H7 (cell line): Measurements from ENCODE around the gene GTF2IRD1. TPM values are rescaled to one million over a fixed set of nuclear protein-coding genes. Genes with fewer than 3 reads are reported as not detected.

ENCODE experiments used
- DNase-seq: peaks from one replicate; pipeline ENCODE4 v3.0.0; 2012
- H3K27me3 ChIP-seq: 2 replicates; pipeline ENCODE4 v1.6.0; 2011; ENCODE audit warnings: mild to moderate bottlenecking, low read length; ENCODE audit not compliant: control insufficient read depth, insufficient read depth
- H3K36me3 ChIP-seq: replicated peaks from 2 replicates; pipeline ENCODE4 v1.5.1; 2011; ENCODE audit warnings: low read length; ENCODE audit not compliant: control insufficient read depth, insufficient read depth
- H3K4me3 ChIP-seq: 2 replicates; pipeline ENCODE4 v1.5.1; 2011; ENCODE audit warnings: low read depth, mild to moderate bottlenecking, control low read depth, low read length, moderate library complexity; ENCODE audit not compliant: insufficient read depth
- total RNA-seq: library from RNA; depleted of rRNA; stranded (reverse); fragments of >200 nt; shearing (Covaris generic); gene quantifications from 2 replicates; pipeline ENCODE4 v1.2.3, GENCODE V29; 2014

Gene GTF2IRD1
- total RNA-seq, 1 experiment from 2014 or later, result 19.6 TPM

DNA sequence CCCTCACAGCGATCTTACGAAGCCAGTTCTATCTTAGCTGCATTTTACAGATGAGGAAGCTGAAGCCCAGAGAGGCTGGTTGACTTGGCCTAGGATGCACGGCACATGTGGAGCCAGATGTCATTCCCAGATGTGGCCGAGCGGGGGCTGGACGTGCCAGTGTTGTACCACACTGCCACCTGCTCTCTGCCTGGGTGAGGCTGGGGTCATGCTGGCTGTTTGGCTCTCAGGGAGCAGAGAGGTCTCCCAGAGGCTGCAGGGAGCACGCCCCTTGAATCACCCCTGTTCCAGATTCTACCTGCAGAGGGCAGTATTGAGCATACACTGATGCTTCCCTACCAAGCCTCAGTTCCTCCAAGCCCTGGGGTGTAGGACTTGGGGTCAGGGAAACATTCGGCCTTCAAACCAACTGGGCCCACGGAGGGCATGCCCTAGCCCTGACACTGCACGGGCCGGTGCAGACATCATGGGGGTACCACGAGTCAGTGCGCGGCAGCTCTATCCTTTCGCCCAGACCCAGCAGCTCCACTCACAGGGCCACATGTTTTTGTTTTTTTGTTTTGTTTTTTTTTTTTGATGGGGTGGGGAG is 3.8 kb upstream of the GTF2IRD1 start:
- no peak overlapping the region for H3K4me3 ChIP-seq
- no peaks in the 10 kb centered on the region for H3K27me3 ChIP-seq
- peak; percentile 95 for DNase-seq
- no peaks in the 10 kb centered on the region for H3K36me3 ChIP-seq

DNA sequence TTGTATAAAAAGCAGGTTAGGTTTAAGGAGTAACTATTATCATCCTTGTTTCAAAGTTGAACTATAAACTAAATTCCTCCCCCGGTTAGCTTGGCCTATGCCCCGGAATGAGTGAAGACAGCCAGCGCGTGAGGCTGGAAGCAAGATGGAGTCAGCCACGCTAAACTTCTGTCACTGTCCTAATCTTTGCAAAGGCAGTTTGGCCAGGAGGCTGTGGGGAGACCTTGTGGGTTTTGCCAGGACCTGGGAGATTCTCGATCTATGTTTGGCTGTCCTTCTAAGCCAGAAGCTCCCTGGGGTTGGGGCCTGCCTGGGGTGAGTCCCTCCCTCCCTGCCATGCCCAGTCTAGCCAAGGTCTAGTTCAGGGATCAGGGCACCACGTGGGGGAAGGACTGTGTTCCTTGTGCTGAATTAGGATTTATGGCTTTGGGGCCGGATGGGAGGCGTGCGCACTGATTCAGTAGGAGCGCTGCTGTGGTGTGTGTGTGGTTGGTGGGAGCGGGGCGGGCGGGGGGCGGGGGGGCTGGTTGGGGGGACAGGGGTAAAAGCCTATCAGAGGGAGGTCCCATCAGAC is 871 bp upstream of the GTF2IRD1 start:
- Histone ChIP-seq H3K36me3 (no peaks in the 10 kb centered on the region), H3K4me3 (peak overlapping the region; percentile 66)

DNA sequence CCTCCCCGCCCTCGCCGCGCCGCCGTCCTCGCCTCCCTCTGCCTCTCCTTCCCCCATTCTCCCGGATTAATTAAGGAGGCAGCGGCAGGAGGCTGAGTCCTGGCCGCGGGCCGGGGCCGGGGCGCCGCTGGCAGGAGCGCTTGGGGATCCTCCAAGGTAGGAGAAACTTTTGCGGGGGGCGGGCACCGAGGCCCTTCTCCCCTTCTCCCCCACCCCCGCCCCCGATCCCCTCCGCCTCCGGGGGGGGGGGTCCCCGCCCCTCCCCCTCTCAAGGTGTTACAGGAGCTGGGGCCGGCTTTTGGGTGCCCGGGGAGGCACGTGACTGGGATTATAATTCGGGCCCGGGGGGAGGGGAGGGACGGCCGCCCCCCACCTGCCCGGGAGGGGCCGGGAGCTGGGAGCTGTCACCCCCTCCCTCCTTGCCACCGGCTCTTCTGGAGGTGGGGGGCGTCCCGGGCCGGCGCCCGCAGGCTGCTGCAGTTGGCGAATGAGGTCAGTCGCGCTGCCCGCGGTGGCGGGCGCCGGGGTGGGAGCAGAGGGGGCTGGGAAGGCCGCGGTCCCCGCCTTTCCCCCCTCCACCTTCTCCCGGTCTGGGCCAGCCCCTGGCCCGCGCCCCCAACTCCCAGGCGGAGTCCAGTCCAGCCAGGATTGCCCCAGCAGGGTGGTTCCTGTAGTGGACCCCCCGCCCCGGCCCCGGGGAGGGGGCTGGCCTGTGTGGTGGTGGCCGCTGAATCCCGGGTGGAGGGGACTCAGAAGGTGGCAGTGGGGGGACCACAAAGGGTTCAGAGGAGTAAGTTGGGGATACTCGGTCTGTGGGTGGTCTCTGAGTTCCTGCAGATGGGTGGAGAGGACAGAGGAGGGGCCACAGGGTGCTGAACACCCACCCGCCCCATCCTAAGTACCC is 567 bp downstream of the GTF2IRD1 start:
- peak overlapping the region; percentile 66 for H3K4me3 ChIP-seq
- no peaks in the 10 kb centered on the region; the same call in 1 of the 2 replicates for H3K36me3 ChIP-seq
- no peaks in the 10 kb centered on the region for H3K27me3 ChIP-seq
- peak; percentile 89 for DNase-seq

More for the DNA sequence above, 871 bp upstream of the GTF2IRD1 start:
- H3K27me3 ChIP-seq, result no peaks in the 10 kb centered on the region
- DNase-seq, result peak; percentile 68

DNA sequence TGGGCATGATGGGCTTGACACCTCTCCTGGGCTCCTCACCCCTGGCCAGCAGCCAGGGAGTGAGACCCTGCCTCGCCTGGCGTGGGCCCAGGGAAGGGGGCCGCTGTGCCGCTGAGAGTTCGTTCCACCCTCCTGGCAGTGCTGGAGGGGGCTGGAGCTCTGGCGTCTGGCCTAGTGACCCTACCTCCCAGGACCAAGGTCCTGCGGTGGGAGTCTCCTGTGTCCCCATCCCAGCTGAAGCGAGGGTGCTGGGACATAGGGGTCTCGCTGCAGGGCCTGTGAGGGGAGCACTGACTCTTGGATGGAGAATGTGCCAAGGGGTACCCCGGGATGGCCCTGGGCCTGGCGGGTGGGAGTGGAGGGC is 1.2 kb downstream of the GTF2IRD1 start:
- Histone ChIP-seq H3K27me3 (no peaks in the 10 kb centered on the region), H3K4me3 (peak overlapping the region; percentile 66), H3K36me3 (no peaks in the 10 kb centered on the region; the same call in 1 of the 2 replicates)
- no peak for DNase-seq

DNA sequence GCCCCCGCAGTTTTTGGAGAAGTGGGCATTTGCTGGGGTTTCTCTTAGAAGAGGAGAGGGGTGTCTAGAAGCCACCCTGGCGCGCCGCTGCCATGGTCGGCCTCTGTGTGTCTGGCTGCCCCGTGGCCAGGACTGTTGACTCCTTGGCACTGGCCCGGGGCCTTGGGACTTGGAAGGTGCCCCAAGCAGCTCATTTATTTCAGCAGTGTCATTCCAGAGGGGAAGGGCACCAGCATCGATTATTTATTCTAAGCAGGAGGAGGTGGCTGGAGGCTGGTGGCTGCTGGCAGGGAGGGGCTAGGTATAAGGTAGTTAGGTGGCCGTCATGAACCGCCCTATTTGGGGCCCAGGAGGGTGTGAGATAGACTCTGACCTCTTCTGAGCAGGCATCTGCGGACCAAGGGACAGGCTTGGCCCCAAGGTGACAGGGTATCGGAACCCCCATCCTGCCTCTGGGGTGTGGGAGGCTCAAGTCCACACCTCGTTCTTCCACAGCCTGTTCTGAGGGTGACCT is 1.6 kb downstream of the GTF2IRD1 start:
- H3K4me3 ChIP-seq, result peak overlapping the region; percentile 66
- no peaks in the 10 kb centered on the region for H3K27me3 ChIP-seq
- peak; percentile 51 for DNase-seq
- H3K36me3 ChIP-seq, result no peaks in the 10 kb centered on the region; the same call in 1 of the 2 replicates

DNA sequence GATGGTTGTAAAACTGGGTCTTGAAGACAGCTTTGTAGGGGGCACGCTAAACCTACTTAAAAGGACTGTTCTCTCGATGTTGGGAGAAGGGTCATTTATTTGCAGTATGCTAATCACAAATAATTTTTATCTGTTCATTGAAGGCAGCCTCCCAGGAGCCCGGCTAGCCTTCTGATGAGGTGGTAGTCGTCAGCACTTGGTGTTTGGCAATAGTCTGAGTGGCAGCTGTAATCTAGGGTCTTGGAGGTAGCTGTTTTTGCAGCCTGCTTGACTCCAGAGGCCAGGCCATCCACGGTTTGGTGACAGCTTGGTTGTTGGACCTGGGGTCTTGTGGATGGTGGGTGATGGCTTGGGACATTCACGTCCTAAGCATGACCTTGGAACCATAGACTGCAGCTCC is 2.2 kb downstream of the GTF2IRD1 start:
- no peak for DNase-seq
- H3K36me3 ChIP-seq, result no peaks in the 10 kb centered on the region; the same call in 1 of the 2 replicates
- no peaks in the 10 kb centered on the region for H3K27me3 ChIP-seq
- no peak overlapping the region for H3K4me3 ChIP-seq

DNA sequence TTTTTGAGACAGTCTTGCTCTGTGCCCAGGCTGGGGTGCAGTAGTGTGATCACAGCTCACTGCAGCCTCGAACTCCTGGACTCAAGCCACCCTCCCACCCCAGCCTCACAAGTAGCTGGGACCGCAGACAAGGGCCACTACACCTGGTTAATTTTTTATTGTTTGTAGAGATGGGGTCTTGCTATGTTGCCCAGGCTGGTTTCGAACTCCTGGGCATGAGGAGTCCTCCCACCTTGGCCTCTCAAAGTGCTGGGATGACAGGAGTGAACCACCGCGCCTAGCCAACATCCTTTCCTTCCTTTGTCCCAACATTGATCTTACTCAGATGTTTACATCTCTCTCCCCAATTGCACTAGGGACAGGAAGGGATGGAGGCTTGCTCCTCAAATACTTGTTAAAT is 3.3 kb downstream of the GTF2IRD1 start:
- Histone ChIP-seq H3K4me3 (no peak overlapping the region), H3K27me3 (no peaks in the 10 kb centered on the region), H3K36me3 (no peaks in the 10 kb centered on the region; the same call in 1 of the 2 replicates)
- no peak for DNase-seq

DNA sequence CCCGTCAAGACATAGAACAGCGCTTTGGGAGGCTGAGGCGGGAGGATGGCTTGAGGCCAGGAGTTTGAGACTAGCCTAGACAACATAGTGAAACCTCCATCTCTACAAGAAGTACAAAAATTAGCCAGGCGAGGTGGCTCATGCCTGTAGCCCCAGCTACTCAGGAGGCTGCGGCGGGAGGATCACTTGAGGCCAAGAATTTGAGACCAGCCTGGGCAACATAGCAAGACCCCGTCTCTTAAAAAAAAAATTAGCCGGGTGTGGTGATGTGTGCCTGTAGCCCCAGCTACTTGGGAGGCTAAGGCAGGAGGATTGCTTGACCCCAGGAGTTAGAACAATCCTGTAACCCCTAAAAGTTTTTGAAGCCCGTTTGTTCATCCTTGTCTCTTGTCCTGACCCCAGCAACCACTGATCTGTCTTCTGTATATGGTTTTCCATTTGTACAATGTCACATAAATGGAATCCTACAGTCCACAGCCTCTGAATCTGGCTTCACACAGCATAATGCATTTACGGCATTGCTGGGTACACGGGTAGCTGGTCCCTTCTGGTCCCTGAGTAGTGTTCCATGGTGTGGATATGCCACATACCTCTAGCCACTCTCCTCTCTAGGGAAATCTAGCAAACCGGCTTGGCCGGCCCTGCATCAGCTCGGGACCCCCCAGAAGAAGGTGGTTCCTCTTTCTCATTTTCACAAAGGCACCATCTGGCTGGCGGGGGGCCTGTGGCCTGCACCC is 8.4 kb downstream of the GTF2IRD1 start:
- Histone ChIP-seq H3K27me3 (no peaks in the 10 kb centered on the region), H3K4me3 (no peak overlapping the region), H3K36me3 (no peaks in the 10 kb centered on the region; the same call in none of the 2 replicates)
- no peak for DNase-seq

DNA sequence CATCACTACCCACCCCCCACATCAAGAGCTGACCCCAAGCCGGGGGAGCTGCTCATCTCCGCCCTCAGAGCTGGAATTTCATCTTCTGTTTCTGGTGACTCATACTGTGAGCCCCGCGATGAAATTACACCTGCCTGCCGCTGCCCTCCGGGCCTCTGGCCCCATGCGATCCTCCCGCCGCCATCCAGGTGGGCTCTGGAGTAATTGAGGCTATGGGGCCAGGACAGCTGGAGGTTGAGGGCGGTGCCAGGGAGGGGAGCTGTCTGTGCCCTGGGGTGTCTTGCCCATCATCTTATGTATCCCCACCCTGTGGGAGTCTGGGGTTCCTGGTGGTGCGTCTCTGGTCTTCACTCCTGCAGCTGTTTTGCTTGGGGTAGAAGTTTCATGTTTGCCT is 9.0 kb downstream of the GTF2IRD1 start:
- Histone ChIP-seq H3K27me3 (no peaks in the 10 kb centered on the region), H3K4me3 (no peak overlapping the region), H3K36me3 (no peaks in the 10 kb centered on the region; the same call in none of the 2 replicates)
- DNase-seq, result peak; percentile 65

DNA sequence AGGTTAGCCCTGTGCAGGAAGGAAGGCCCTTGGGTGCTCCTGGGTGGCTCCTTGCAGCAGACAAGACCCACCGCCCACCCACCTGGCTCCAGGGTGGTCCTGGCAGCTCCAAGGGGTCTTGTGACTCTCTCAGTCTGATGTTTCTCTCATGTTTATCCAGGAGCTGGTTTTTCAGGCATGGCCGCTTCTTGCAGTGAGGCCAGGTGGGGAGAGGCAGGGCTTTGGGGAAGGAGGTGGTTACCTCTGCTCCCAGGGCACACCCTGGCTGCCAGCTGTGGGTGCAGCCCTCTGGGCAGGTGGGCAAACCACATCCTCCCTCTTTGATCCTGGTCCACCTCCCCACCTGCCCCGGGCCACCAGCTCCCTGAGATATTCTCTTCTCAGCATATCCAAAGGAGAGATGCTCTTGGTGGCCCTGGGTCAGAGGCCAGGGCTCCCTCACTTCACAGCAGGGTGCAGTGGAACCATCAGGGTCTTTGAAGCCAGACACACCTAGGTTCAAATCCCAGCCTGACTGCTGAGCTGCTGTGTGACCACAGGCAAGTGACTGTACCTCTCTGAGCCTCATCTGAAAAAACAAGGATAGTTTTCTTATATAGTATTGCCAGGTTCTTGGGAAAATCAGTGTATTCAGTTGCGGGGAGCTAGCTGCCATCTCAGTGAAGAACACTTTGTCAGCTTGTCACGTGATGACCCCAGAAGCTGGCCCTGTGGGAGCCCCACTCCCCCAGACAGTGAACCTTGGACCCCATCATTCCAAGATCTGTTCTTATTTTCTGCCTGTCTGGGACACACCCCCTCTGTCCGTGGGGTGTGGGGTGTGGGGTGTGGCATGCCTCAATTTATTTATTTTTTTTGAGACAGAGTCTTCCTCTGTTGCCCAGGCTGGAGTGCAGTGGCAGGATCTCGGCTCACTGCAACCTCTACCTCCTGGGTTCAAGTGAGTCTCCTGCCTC is 11.5 kb downstream of the GTF2IRD1 start:
- DNase-seq, result no peak
- Histone ChIP-seq H3K27me3 (no peaks in the 10 kb centered on the region), H3K4me3 (no peak overlapping the region), H3K36me3 (no peaks in the 10 kb centered on the region; the same call in none of the 2 replicates)

DNA sequence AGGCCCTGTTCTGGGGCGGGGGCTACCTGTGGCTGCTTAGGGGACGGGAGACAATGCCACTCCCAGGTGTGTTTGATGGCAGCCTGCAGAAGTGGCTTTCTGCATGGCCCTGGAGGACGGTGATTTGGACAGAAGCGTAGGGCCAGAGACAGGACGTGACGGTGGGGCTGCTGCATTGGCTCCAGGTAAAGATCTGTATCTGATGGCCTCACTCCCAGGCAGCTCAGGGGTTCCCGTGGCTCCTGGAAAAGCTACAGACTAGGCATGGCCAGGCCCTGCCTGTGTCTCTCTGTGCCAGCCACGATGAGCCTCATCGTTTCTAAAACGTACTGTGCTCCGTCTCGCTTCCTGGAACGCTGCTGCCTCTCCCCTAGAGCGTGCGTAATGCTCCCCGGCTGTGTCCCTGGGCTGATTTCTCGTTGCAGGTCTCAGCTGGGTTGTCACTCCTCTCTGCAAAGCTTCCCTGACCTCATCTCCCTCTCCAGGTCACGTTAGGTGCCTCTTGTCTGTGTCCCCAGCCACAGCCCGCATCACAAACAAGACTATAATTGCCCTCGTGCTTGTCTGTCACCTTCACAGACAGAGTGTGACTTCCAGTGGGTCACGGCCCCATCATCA is 12.6 kb downstream of the GTF2IRD1 start:
- no peak for DNase-seq
- no peaks in the 10 kb centered on the region for H3K27me3 ChIP-seq
- H3K4me3 ChIP-seq, result no peak overlapping the region
- H3K36me3 ChIP-seq, result no peaks in the 10 kb centered on the region; the same call in none of the 2 replicates

DNA sequence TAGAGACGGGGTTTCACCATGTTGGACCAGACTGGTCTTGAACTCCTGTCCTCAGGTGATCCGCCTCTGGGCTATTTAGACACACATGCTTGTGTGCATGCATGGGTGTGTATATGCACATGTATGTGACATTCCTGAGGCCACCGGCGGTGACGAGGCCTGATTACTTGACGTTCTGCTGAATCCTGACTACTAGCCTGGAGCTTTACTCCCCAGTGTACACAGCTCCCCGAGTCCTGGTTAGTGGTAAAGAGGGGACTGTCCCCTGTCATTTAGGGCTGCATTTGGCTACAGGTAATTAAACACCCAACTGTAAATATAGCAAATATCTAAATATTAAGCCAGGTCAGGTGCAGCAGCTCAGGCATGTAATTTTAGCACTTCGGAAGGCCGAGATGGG is 14.2 kb downstream of the GTF2IRD1 start:
- H3K27me3 ChIP-seq, result no peaks in the 10 kb centered on the region
- no peak overlapping the region for H3K4me3 ChIP-seq
- no peaks in the 10 kb centered on the region; the same call in none of the 2 replicates for H3K36me3 ChIP-seq
- no peak for DNase-seq

DNA sequence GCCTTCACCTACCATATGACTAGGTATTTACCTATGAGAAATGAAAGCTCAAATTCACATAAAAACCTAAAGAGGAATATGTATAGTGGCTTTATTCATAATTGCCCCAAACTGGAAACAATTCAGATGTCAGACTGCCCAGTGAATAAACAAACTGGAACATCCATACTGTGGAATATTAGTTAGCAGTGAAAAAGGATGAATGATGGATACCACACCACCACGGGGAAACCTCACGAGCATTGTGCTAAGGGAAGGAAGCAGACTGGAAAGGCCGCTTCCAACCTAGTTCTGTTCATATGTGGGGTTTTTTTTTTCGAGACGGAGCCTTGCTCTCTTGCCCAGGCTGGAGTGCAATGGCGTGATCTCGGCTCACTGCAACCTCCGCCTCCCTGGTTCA is 16.8 kb downstream of the GTF2IRD1 start:
- H3K4me3 ChIP-seq, result no peak overlapping the region
- no peak for DNase-seq
- no peaks in the 10 kb centered on the region for H3K27me3 ChIP-seq
- no peaks in the 10 kb centered on the region; the same call in 1 of the 2 replicates for H3K36me3 ChIP-seq
